Prostate gland (tissue), 1 donor: ENCODE results near the gene OLFML2B.

Experiments
- POLR2A ChIP-seq: fragments of 450-650 bp; IDR thresholded peaks from one replicate; pipeline ENCODE4 v1.6.1; 2016; ENCODE audit warnings: antibody characterized with exemption, mild to moderate bottlenecking
- POLR2AphosphoS5 ChIP-seq: sonication (generic); formaldehyde crosslinking; IDR thresholded peaks from one replicate; pipeline ENCODE4 v1.6.1; 2017; ENCODE audit warnings: antibody characterized with exemption

DNA sequence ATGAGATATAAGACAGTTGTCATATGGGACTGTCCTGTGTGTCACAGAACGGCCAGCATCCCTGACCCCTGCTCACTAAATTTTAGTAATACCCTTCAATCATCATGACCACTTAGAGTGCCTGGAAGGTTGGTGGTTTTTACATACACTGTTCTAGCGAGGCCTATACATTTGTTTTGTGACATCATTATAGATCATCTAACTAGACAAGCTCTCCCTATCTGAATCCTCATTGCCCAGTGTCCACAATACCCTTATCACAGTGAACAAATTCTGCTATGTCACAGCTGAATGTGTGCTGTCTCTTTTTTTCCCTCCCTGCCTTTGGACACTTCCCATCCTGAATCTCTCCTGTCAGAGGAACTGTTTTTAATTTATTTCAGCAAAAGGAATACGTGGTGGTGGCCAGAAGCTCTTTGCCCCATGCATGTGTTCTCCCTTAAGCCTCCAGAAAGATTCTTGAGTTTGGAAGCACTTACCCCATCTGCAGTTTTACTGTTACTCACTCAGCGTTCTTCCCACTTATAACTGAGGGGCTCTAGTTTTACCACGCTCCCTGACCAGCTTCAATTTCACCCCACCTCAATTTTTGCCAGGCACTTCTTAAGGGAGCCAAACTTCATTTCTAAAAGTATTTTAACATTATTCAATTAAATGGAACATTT lies 70.3 kb downstream of the OLFML2B start:
- no peak for TF ChIP-seq POLR2AphosphoS5
- TF ChIP-seq POLR2A = no peak
